Coronary artery (tissue), 2 donors: ENCODE measurements around the gene CRYBG2.

Experiments used
- DNase-seq: peaks from one replicate; pipeline ENCODE4 v3.0.0-alpha.2; 2017; ENCODE audit warnings: low spot score
- H3K27ac ChIP-seq, 2 donors: fragments of 200-600 bp; sonication (generic); one replicate each; pipeline ENCODE4 v1.5.1; 2016 to 2019
- H3K4me3 ChIP-seq: fragments of 200-600 bp; sonication (generic); 2 replicates; pipeline ENCODE4 v1.5.1; 2016; ENCODE audit warnings: mild to moderate bottlenecking, moderate library complexity
- CTCF ChIP-seq: fragments of 200-600 bp; sonication (generic); IDR thresholded peaks from one replicate; pipeline ENCODE4 v1.5.1; 2019; ENCODE audit warnings: antibody characterized with exemption

The CRYBG2 gene

GRCh38 chr1:26307363-26307781, 46.6 kb downstream of the CRYBG2 start:
- Histone ChIP-seq H3K27ac (peak overlapping the region in 1 of 2 donors; percentile 82), H3K4me3 (no peak overlapping the region)
- TF ChIP-seq CTCF: no peak
- no peak for DNase-seq

- H3K27ac ChIP-seq: peak within 1 kb of the TSS; percentile 50 to 82
- no peak for TF ChIP-seq CTCF
- peak; percentile 90 for DNase-seq
- H3K4me3 ChIP-seq: peak within 1 kb of the TSS; percentile 75
Measured at GRCh38 chr1:26306290-26307229, 47.4 kb downstream of the CRYBG2 start, which contains the start of gene UBXN11. TSS of gene UBXN11 (minus strand) at chr1:26306636. CDS start at chr1:26302883, 3,753 bp downstream.

- H3K27ac ChIP-seq: peak overlapping the region; percentile 50 to 82
- DNase-seq: no peak
- peak overlapping the region; percentile 75 for H3K4me3 ChIP-seq
- TF ChIP-seq CTCF: no peak
Measured at GRCh38 chr1:26305667-26306289, 48.2 kb downstream of the CRYBG2 start.

GRCh38 chr1:26302733-26303405, 51.1 kb downstream of the CRYBG2 start:
- no peak overlapping the region for H3K4me3 ChIP-seq
- no peak for DNase-seq
- TF ChIP-seq CTCF: no peak
- no peak overlapping the region for H3K27ac ChIP-seq

GRCh38 chr1:26300578-26301275, 53.2 kb downstream of the CRYBG2 start:
- H3K27ac ChIP-seq: no peak overlapping the region
- no peak for DNase-seq
- no peak for TF ChIP-seq CTCF

GRCh38 chr1:26297791-26298124, 56.2 kb downstream of the CRYBG2 start:
- H3K27ac ChIP-seq: no peak overlapping the region
- no peak overlapping the region for H3K4me3 ChIP-seq
- no peak for TF ChIP-seq CTCF
- DNase-seq: no peak

More at GRCh38 chr1:26300578-26301275, 53.2 kb downstream of the CRYBG2 start:
- H3K4me3 ChIP-seq: no peak overlapping the region
